GM20431 (cell line): ENCODE measurements around the gene PPP3R2.

Experiments
- in situ Hi-C: fragments of 300-500 bp; cut with MseI, MboI; formaldehyde crosslinking; loops from one replicate; pipeline ENCODE4 v1.15.0; 2020; ENCODE audit warnings: low sequenced_read_pairs; ENCODE audit not compliant: unreplicated experiment

Gene PPP3R2

DNA sequence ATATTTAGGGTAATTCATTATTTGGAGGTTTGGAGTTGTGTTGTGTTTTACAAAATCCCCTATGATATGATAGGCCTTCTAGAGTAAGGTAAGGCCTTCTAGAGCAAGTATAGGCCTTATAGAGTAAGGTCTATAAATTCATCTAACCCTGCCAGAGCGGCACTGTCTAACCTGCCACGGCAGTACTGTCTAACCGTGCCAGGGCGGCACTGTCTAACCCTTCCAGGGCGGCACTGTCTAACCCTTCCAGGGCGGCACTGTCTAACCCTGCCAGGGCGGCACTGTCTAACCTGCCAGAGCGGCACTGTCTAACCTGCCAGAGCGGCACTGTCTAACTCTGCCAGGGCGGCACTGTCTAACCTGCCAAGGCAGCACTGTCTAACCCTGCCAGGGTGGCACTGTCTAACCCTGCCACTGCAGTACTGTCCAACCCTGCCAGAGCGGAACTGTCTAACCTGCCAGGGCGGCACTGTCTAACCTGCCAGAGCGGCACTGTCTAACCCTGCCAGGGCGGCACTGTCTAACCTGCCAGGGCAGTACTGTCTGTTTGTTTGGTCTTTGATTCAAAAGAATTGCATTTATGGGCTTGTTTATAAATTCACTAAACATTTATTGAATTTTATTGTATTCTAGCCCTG, 51.6 kb downstream of the PPP3R2 start:
- in situ Hi-C loops, result no loop called here
